Endometrium (tissue), 2 donors: ENCODE data around the gene FOXO6.

Experiments used
- FAIRE-seq: peaks from 2 replicates; lab custom pipeline; 2012; peaks lifted over from hg19 to GRCh38; lab: Jason Lieb, UNC
- donor health status: control.
- donor health status: control.

The FOXO6 gene

DNA sequence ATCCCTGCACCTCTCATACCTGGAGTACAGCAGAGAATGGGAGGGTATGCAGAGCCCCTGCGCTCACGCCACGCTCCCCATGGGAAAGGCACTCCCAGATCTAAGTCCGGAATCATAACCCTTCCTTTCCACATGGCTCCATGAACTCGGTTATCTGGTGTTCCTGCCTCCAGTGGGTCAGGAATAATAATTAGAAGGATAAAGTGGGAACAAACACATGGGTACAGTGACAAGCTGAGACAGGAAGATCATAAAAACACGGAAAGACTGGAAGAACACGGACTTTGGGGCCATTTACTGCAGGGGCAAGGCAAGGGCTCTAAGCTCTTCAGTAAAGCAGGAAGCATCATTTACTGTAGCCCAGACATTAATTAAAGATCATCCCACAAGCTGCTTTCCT lies 48.6 kb downstream of the FOXO6 start:
- no peak for FAIRE-seq

DNA sequence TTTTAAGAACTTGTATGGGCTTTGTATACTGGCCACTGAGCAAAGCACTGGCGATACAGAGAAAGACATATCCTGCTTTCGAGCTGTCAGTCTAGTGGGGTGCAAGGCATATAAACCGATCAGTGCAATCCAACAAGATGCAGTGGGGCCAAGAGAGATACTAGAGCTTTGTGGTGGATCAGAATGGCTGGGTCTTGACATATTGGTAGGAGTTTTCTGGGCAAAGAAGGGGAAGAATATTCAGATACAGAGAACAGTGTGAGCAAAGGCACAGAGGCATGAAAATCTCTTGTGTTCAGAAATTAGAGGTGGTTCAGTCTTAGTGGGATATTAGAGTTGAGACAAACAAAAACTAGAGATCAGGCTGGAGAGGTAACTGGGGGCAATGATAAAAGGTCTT lies 49.2 kb downstream of the FOXO6 start:
- no peak for FAIRE-seq

DNA sequence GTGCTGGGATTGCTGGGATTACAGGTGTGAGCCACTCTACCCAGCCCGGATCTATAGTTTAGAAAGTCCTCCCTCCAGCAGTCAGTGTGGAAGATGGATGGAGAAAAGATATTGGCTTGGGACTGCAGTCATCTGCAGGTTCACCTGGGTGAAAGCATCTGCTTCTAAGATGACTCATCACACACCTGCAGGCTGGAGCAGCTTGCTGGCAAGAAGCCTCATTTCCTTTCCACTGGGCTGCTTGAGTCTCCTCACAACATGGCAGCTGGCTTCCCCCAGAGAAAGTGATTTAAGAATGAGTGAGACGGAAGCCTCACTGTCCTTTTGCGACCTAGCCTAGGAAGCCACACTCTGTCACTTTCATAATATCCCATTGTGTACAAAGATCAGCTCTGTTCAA lies 50.0 kb downstream of the FOXO6 start:
- no peak for FAIRE-seq

DNA sequence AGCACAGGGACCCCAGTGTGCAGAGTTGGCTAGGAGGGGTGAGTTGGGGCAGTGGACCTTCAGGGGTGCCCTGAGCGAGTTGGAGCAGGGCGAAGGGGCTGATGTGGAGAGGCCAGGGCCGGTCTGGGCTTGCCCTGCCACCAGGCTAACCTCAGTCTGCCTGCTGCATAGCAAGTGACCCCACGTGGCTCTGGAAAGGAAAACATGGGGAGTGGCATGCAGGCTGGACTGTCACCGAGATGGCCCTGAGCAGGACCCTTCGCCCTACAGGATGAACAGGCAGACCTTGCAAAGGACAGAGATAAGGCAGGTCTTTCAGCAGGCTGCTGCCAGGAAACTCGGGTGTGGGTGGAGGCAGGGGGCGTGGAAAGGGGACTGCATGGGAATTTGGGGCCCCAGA lies 51.5 kb downstream of the FOXO6 start:
- no peak for FAIRE-seq

DNA sequence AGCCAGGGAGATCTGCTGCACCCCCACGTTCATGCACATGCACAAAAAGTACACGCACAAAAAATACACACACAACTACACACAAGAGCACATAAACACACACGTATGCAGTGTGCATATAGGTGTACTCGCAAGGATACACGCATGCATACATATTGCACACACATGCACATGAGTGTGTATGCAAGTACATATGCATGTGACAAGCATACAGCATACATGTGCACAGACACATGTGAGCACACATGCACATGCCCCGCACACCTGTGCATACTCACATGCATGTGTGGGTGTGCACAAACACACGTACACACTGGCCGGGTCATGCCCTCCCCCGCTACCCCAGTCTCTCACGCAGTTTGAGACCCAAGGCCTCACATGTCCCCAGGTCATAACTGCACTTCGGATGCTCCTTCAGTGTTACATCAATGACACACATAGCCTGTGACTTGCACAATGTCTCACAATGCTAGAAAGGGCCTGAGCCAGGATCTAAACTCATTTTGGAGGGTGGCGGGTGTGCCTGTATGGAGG lies 52.6 kb downstream of the FOXO6 start:
- FAIRE-seq: no peak

DNA sequence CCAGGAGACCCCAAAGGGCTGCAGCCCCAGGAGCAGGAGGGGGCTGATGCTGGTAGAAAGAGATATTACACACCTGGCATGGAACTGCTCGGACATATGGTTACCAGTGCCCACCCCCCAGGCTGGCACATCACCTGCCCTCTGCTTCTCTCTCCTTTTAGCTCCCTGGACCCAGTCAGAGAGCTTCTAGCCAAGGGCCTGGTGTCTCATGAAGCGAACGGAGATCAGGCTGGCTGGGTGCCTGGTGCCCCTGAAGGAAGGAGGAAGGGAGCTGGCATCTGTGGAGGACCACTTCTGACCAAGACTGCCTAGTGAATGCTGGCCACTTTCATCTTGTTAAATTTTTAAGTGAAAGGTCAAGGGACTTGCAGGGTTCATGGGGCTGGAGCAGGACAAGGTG lies 53.1 kb downstream of the FOXO6 start:
- no peak for FAIRE-seq

DNA sequence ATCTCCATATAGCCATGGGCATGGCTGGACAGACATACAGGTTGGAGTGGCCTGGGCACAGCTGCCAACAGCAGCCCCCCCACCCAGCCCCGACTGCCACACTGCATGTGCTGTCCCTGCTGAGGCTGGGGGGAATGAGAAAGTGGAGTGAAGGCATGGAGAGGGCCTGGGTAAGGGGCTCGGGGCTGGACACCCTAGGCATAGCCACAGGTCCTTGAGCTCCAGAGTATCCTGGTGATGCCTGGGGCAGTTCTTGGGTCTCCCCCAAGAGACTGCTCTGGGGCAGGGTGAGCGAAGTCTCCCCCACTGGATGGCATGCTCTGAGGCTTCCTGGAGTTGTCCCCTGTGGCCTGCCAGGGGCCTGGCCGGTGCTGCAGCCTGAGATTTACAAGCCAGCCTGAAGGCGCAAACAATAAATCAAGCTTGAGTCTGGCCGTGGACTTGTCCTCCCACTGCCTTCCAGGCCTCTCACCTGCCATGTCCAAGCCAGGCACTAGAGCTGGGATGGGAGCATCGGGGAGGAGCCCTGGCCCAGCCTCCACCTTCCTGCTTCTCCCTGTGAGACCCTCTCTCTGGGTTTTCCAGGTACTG lies 53.6 kb downstream of the FOXO6 start:
- FAIRE-seq: no peak

DNA sequence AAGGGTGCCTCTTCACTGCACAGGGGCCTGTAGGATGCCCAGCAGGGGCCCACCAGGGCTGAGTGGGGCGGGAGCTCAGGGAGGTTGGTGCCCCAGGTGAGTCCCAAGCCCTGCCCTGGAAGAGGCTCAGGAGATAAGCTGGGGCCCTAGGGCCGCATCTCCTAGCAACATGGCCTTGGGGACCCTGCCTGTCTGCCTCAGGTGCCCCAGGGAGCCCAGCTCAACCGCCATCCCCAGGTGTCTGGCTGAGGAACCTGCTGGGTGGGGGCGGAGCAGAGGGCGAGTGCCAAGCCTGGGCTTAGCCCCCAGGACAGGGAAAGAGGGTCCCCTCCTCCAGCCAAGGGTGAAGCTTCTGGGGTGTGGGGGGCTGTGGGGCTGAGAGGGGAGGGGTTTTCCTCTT lies 54.8 kb downstream of the FOXO6 start:
- no peak for FAIRE-seq

DNA sequence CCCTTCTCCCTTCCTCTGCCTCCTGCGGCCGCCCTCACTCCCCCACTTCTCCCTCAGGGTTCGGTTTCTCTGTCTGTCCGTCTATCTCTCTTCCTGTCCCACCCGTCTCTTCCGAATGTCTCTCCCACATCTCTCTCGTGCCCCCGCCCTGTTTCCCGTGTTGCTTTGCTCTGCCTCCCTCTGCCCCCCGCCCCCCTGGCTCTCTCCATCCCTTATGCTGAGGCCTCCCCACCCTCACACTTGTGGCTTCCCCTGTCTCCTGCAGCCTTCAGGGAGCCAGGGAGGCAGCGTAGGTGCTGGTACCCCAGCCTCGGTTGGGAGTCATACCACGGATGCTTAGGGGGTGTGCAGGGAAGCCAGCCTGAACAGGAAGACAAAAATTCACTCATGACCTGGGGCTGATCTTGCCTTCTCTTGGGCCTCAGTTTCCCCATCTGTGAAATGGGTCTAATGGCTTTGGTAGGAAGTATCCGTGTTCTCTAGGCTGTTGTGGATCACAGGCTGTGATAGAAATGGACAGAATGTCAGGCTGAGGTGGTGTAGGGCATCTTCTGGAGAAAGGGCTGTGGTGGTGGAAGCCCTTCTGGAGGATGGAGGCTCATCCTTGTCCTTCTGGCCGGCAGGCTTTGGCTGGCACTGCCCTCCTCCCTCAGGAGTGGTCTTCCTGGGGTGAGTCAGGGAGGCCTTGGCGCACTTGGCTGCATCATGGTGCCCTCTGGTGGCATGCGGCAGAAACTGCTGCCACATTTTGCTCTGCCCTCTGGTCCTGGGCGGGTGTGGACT lies 55.5 kb downstream of the FOXO6 start:
- FAIRE-seq: no peak

DNA sequence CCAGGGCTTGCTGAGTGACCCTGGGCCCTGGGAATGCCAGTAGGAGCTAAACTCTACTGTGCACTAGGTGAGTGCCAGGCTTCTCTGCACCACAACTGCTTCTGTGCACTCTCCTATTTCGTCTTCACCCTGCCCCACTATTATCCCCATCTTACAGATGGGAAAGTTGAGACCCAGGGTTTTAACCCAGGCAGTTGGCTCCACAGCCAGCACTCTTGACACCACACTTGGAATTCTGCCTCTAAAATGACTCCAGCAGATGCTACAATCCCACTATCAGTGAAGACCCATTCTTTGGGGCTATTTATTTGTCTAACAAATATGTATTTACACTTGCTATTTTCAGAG lies 56.1 kb downstream of the FOXO6 start:
- FAIRE-seq: no peak

DNA sequence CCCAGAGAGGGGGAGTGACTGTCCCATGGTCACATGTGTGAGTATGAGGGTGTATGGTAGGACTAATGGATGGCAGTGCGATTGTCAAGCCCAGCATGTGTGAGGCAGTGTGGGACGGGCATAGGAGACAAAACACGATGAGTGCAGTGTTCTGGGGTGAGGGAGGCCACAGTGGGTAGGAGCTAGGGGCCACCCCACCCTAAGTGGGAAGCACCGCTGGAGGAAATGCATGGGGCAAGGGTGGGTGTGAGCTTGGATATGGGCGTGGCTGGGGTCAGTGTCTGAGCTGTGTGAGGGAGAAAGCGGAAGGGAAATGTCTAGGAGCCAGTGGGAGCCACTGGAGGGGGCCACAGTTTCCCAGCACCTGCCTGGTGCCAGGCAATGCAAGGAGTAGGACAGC lies 56.5 kb downstream of the FOXO6 start:
- FAIRE-seq: no peak

DNA sequence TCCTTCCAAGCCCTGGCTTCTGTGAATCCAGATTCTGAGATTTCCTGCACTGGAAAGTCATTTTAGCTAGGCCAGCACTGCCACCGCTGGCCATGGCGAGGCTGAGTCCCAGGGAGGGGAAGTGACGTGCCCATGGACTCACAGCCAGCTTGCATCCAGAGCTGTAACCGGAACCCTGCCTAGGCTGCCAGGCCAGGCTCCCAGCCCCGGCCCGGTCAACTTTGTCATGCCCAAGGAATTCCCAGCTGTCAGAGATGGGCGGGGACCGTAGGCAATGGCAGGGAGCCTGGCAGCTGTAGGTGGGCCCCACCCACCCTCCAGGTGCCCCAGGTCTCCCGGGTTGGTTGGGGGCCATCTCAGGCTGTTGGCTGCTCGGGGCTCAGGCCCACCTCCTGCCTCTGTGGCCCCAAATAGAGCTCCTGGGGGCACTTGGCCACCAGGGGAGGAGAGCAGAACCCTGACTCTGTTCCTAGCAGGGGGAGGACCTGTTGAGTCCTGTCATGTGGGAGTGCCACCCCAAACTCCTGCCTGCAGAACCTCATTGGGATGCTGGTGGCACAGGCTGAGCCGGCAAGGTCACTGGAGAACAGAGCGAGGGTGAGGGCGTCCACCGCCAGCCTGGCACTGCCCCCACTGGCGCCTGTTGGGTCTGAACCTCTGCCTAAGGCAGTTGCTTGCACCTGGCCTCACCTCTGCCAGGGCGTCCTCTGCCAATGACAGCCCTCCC lies 57.8 kb downstream of the FOXO6 start:
- FAIRE-seq: no peak

DNA sequence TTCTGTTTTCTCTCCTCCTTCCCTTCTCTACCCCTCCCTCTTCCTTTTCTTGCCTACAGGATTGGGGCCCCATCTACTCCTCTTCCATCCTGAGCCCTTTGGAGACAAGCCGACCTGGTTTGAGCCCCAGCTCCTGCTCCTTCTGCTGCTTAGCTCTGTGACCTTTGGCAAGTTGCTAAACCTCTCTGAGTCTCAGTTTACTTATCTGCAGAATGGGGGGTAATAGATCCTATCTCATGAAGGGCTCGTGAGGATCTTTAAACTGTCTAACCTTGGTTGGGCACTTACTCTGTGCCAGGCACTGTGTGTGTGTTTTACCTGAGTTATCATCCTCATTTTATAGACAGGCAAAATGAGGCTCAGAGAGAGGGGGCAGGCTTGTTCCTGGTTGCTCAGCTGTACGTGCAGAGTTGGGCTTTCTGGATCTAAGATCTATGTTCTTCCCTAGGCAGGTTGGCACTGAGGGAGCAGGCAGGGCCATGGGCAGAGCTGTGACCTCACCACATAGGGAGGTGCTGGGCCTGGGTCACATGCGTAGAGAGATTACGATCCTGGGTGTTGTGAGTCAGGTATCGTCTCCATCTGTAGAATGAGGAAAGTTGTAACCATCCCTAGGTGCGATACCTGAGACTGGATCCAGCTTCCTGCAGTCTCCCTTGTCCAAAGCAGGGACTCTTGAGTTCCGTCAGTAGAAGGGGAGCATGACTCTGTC lies 58.5 kb downstream of the FOXO6 start:
- FAIRE-seq: no peak

DNA sequence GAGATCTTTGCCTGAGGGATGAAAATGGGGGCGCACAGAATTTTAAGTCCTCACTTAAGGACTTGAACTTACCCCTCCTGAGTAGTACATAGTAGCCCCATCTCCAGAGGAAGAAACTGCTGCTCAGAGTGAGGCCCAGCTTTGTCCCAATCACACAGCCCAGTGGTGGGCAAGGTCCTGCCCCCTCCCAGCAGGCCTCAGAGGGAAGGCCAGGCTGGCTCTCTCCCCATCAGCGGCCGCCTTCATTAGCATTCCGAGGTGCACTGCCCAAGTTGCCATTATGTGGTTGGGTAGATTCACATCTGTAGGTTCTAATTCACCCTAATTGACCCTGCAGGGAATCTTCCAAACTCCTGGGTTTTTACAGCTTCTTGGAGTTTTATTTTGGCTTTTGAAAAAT lies 59.1 kb downstream of the FOXO6 start:
- FAIRE-seq: no peak

DNA sequence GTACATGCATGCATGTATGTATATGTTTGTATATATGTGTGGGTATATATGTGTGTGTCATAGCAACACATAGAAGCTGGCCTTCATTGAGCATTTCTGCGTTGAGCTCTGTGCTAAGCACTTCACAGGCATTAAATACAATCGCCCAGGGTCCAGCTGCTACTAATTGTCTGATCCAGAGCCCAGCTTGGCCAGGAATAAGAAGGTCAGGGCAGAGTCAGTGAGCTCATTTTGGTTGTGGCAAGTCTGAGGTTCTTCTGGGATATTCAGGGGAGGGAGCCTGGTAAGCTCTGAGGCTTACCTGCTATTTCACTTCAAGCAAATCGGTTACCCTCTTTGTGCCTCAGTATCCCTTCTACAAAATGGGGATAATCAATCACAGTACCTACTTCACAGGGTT lies 59.6 kb downstream of the FOXO6 start:
- no peak for FAIRE-seq

DNA sequence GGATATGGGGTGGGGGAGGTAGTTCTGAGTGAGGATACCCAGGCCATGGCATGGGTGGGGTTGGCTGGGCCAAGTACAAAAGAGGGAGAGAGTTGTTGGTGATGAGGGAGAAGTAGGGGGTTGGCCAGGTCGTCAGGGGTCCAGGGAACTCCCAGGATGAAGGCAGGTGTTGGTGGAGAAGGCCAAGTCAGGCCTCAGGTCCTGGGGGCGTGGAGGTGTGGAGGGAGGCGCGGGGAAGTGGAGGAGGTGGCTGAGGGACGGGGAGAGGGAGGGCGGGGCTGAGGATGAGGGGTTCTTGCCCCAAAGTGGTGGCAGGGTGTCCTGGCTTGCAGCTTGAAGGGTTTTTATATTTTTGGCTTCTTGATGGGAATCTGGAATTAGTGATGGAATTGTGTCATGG lies 61.1 kb downstream of the FOXO6 start:
- FAIRE-seq: no peak

DNA sequence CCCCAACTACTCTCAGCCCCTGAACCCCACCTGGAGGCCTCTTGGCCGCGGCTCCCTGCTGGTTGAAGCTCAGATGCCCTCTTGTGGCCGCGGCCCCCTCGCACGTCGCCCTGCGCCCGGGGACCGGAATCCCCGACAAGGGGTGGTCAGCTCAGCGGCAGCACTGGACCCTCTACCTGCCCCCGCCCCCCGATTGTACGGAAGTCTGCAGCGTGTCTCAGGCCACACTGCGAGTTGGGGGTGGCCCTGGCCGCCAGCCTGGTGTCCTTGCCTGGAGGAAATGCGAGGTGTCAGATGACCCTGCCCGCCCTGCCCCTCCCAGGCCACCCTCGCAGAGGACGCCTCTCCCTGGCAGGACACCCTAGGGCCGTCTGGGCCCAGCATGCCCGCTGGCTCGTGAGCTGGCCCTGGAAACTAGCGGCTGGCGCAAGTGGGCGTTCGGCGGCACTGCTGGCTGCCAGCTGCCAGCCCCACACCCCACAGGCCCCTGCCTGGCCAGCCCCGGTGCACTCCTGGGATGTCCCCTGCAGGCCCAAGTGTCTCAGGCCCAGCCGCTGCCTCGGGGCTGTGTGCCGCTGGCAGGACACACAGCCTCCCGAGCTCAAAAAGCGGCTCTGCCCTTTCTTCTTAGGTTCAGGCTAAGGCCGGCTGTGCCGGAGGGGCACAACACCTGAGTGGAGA lies 62.4 kb downstream of the FOXO6 start:
- no peak for FAIRE-seq

DNA sequence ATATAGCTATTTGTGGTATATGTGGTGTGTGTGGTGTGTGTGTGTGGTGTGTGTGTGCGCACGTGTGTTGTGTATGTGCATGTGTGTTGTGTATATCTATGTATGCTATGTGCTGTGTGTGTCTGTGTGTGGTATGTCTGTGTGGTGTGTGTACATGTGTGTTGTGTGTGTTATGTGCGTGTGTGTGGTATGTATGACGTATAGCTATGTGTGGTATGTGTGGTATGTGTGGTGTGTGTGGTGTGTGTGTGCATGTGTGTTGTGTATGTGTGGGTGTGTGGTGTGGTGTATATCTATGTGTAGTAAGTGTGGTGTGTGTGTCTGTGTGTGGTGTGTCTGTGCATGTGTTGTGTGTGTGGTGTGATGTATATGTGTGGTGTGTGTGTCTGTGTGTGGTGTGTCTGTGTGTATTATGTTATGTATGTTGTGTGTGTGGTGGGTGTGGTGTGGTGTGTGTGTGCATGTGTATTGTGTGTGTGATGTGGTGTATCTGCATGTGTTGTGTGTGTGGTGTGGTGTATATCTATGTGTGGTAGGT lies 63.4 kb downstream of the FOXO6 start:
- FAIRE-seq: no peak

DNA sequence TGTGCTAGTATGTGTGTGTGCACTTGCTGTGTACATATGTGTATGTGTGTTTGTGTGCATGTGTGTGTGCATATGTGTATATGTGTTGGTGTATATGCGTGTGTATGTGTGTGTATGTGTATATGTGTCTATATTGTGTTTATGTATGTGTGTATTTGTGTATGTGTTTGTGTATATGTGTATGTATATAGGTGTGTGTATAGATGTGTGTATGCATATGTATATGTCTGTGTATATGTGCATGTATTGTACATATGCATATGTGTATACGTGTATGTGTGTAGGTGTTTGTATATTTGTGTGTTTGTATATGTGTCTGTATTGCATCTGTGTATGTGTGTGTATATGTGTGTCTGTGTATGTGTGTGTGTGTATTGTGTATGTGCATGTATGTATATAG lies 64.1 kb downstream of the FOXO6 start:
- no peak for FAIRE-seq

DNA sequence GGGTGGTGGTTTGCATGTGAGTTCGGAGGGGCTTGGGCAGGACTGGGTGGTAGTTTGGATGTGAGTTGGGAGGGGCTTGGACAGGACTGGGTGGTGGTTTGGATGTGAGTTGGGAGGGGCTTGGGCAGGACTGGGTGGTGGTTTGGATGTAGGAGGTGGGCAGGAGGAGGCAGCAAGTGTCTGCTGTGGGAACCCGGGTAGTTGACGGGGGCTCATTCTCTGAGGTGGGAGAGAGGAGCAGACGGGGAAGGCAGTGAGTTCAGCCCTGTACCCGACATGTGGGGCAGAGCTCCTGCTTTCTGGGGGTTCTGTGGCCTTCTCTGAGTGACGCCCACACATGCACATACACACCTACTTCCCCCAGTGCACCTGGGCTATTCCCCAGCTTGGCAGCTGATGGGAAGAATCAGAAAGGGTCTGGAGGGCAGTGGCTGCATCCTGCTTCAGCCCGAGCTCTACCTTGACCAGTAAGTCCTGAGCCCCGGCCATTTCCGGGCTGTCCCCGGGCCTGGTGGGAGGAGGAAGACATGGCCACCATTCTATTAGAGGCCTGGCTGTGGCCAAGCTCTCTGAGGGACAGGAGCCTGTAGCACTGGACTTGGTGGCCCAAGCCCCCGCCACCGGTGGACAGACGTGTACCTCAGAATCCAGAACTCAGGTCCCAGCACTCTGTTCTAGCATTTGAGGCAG lies 65.1 kb downstream of the FOXO6 start:
- no peak for FAIRE-seq
